Epithelial cell of esophagus (primary cell): ENCODE data around the gene MYZAP.

Experiments
- DNase-seq: peaks from one replicate; pipeline ENCODE4 v3.0.0; 2010; ENCODE audit warnings: low read depth
- H3K4me3 ChIP-seq: 2 replicates; pipeline ENCODE4 v1.5.1; 2011; ENCODE audit warnings: mild to moderate bottlenecking, low read length, control low read depth
- TF ChIP-seq, protein P1 (sequence below): IDR thresholded peaks from 2 replicates; pipeline ENCODE4 v1.5.1; 2011; ENCODE audit warnings: low read depth, mild to moderate bottlenecking, low read length, control low read depth, inconsistent platforms; ENCODE audit not compliant: insufficient read depth; ENCODE audit errors: missing control alignments

Gene MYZAP

DNA sequence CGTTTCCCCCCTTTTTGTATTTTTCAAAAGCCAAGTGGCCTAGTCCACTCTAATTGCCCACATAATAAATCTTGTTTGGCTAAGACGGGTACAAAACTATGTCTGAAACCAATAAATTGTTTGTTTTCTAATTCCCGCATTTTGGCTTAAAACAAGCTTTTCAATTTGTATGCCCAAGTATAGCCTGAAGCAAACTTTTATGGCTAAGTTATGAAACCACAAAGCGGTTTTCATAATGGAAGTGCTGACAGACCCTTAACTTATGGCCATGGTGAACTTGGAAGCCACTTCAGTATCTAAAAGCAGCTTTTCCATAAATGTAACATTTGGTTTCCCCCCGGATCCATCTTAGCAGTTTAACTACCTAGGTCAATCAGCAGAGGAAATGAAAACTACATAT is 84.9 kb downstream of the MYZAP start:
- TF ChIP-seq, protein P1, sequence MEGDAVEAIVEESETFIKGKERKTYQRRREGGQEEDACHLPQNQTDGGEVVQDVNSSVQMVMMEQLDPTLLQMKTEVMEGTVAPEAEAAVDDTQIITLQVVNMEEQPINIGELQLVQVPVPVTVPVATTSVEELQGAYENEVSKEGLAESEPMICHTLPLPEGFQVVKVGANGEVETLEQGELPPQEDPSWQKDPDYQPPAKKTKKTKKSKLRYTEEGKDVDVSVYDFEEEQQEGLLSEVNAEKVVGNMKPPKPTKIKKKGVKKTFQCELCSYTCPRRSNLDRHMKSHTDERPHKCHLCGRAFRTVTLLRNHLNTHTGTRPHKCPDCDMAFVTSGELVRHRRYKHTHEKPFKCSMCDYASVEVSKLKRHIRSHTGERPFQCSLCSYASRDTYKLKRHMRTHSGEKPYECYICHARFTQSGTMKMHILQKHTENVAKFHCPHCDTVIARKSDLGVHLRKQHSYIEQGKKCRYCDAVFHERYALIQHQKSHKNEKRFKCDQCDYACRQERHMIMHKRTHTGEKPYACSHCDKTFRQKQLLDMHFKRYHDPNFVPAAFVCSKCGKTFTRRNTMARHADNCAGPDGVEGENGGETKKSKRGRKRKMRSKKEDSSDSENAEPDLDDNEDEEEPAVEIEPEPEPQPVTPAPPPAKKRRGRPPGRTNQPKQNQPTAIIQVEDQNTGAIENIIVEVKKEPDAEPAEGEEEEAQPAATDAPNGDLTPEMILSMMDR = no peak
- no peak for DNase-seq
- no peak overlapping the region for H3K4me3 ChIP-seq

DNA sequence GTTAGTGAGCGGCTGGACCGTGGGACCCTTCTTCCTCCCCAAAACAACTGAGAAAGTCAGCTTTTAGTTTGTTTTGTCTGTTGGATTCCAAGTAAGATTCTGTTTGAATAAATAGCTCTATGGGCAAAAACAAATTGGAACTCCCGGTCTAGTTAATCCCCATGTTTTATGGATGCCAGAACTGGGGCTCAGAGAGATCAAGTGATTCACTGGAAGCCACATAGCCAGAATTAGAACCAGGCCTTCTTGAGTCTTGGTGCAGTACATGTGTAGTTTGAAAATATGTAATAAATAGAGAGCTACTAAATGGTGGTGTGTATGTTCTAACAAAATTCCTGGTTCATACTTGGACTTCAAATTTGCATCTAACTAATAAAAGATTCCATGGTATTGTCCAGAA is 85.5 kb downstream of the MYZAP start:
- H3K4me3 ChIP-seq = no peak overlapping the region
- TF ChIP-seq, protein P1 = no peak
- no peak for DNase-seq

DNA sequence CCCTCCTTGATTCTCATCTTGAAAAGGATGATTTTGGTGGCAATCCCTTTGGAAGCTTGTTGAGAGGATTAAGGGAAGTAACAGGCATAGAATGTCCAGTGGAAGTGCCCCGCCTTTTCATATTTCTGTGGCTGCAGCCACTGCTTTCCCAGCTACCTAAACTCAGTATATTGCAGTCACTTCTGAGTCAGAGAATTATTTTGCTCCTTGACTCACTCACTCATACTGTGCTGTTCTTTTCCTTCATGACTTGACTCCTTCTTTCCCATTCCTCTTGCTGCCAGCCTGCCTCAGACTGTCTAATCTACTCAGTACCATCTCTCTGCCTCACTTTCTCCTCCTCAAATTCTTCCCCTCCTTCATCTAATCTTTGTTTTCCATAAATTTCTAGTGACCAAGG is 88.3 kb downstream of the MYZAP start:
- no peak overlapping the region for H3K4me3 ChIP-seq
- TF ChIP-seq, protein P1 = no peak
- DNase-seq = peak; percentile 81

DNA sequence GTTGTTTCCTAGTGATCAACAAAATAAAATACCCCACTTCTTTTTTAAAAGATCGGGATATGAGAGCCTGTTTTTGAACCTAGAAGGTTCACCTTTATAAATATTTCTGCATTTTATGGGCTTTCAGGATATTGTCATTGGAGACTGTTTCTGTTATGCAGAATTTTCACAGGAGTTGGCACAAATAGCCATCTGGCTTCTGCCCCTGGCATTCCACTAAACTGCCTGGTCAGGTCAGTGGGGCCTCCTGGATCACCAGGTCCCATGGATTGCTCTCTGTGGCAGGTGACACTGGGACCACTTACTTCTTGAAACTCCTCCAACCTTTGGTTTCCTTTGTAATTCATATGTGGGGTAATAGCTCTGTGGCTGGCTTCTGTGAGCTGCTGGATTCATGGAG is 89.3 kb downstream of the MYZAP start:
- TF ChIP-seq, protein P1 = no peak
- DNase-seq = no peak
- H3K4me3 ChIP-seq = no peak overlapping the region

DNA sequence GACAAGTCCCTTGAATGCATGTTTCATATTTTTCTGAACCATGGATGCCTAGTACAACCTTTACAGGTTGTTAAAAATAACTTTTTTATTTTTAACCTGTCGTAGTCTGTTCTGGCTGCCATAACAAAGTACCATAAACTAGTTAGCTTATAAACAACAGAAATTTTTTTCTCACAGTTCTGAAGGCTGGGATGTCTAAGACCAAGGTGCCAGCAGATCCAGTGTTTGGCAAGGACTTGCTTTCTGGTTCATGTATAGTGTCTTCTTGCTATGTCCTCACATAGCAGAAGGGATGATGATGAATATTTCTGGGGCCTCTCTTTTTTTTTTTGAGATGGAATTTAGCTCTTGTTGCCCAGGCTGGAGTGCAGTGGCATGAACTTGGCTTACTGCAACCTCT is 91.8 kb downstream of the MYZAP start:
- no peak overlapping the region for H3K4me3 ChIP-seq
- TF ChIP-seq, protein P1 = no peak
- no peak for DNase-seq

DNA sequence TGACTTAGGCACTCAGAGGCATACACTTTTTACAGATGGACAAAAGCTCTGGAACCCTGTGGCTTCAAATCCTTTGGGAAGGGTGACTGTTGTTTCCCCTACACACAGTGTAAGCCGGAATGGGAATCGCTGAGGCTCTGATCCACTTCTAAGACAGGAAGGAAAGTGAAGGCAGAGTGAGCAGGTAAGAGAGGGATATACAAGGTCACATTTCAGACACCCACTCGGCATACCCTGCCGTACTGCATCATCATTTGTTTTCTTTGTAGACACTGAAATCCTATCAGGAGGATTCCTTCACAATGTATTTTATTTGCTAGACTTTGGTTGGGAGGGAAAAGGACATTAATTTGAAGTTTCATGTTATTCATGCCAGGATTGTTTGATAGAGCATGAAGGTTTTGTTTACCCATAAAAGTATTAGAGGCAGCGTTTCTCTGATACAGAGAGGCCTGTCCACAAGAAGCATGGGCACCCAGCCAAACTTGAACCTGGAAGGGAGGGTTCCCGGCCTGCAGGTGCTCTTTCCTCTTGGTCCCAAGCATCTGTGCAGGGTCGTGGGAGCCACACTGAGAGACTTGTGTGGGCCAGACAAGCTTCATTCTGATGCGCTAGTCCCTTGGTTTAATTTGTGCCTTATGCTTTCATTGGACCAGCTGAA is 92.9 kb downstream of the MYZAP start:
- TF ChIP-seq, protein P1 = no peak
- no peak overlapping the region for H3K4me3 ChIP-seq
- no peak for DNase-seq
